Stimulated activated CD8-positive, alpha-beta memory T cell treated with anti-CD3 and anti-CD28 coated beads, Interleukin-15, amount 100 ng/mL, for 1 hour (primary cell): Measurements from ENCODE around the gene ARL6IP4.

Experiments used
- DNase-seq: peaks from one replicate; pipeline ENCODE4 v3.0.0-alpha.2; 2020; ENCODE audit warnings: low read depth

The ARL6IP4 gene

DNA sequence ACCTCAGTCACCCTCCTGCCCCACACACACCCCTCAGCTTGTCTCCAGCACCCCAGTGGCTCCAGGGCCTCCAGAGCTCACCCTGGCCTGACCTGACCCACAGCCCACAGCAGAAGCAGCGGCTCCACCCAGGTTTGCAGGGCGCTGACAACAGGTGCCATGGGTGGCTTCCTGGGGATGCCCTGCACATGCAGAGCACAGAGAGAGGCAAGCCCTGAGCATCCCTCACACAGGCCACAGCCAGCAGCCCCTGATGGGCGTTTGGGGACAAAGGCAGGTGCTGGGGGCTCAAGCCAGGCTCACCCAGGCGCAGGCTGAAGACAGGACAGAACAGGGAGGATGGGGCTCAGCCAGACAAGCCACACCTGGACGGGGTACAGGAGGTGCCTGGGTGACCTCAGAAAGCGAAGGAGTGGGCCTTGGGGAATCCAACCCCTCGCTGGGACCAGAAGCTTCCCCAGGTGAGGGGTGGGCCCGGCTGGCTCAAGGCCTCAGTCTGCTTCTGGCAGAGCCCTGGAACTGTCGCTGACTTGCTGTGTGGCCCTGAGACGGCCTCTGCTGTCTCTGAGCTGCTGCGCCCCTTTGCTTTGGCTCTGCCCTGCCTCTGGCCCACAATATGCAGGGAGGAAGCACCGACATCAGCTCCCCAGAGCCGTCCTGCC lies 10.6 kb downstream of the ARL6IP4 start:
- no peak for DNase-seq

DNA sequence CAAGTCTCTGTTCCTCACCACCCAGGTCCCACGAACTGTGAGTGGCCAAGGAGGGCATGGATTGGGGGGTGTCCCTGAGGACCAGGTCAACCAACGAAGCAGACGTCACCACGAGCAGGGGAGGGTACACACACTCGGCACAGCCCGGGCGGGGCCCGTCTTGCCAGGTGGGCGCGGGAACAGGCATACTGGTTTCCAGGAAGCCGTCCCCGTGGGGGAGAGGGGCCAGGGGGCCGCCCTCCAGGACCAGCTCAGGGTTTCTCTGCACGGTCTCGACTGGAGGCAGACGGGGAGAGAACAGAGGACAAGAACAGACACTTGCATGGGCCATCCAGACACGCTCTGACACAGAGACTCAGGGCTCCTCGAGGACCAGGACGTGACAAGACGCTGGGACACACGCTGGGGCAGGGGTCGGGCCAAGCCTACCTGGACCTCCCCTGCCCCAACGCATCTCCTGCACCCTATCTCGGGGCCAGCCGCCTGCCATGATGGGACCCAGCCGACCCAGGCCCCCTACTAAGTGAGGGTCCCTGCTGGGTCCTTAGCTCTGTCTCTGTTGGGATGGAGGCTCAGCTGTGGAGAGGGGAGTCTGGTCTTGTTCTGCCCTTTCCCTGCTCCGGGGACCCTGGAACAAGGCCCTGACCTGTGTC lies 11.3 kb downstream of the ARL6IP4 start:
- DNase-seq: no peak

GRCh38 chr12:122992386-122992785 lies 11.9 kb downstream of the ARL6IP4 start:
- DNase-seq: no peak

DNA sequence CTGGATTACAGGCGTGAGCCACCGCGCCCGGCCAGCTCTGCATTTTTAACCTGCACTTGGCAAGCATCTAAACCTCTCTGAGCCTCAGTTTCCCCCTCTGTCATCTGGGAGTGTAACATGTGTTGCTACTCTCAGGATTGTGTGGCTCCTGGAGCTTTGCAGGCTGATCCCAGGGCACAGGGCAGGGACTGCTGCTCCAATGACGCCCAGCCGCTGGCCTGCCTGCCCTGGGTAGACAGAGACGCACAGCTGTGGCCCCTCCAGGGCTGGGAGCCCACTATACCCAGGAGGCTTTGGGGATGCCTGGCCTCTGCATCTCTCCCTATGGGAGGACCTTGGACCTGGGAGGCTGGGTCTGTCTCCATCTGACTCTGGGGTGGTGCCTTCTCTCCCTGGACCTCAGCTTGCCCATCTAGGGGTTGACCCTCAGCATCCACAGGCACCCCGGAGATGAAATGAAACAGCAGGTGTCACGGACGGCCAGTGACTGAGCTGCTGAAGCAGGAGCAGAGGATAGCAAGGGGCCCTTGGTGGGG lies 13.7 kb downstream of the ARL6IP4 start:
- no peak for DNase-seq

- no peak for DNase-seq
Measured at GRCh38 chr12:122994781-122995502, 14.5 kb downstream of the ARL6IP4 start.

DNA sequence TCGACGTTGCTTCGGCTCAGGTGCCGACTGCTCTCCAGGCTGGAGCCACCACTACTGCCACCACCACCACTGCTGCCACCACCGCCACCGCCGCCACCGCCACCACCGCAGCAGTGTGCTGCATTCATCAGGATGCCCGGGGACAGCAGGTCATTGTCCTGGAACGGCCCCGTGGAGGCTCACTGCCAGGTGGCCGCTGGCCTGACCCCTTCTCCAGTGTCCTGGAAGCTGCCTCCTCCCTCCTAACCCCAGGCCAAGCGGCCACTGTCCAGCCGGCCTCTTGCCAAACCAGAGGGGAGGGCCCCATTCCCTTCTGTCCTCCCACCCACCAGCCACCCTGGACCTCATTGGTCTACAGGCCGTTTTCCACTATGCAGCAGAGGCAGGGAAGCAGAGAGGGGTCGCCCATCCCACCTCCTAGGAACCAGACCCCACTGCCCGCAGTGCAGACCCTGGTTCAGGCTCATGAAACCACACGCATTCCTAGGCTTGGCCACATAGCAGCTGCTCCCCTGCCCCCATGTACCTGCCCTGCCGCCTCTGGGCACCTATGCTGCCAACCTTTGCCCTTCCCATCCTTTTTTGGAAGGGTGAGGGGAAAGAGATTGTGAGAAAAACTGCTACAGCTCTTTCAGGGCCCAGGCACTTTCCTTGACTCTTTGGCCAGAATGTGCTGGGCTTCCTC lies 15.2 kb downstream of the ARL6IP4 start:
- no peak for DNase-seq

- no peak for DNase-seq
Measured at GRCh38 chr12:122996188-122996601, 15.7 kb downstream of the ARL6IP4 start.

GRCh38 chr12:122996621-122997342 lies 16.3 kb downstream of the ARL6IP4 start:
- no peak for DNase-seq

DNA sequence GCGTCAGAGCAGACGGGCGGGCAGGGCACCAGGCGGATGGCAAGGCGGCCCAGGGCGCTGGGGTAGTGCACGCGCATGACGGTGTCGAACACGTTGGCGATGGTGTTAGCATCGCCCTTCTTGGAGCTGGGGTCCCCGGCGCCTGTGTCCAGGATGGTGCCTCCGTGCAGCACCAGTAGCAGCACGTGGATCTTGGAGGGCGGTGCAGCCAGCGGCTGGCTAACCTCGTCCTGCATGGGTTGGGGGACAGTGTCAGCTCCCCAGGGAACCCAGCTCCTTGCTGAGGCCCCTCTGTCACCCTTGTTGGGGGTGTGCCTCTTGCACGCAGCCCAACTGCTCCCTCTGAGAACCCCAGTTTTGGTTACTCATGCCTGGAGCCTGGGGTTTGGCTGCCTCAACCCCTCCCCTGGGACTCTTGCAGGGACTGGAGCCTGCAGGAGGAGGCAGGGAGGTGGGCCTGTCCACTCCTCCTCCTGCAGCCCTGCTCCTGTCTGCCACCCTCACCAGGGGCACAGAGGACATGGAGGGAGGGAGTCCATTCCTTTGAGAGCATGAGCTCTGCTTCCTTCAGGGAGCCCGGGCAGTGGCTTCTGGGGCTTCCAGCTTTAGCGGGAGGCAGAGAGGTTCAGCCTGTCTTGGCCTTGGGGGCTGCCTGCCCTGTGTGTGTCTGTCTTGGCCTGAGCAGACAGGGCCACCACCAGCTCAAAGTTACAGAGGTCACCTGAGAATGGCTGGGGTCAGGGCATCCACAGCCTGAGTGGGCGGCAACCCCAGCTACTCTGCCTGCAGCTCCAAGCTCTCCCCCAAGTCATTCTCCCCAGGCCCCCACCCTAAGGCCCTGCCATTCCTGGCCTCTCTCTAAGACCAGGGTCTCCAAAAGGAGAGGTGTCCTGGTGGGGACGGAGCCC lies 17.1 kb downstream of the ARL6IP4 start:
- no peak for DNase-seq

DNA sequence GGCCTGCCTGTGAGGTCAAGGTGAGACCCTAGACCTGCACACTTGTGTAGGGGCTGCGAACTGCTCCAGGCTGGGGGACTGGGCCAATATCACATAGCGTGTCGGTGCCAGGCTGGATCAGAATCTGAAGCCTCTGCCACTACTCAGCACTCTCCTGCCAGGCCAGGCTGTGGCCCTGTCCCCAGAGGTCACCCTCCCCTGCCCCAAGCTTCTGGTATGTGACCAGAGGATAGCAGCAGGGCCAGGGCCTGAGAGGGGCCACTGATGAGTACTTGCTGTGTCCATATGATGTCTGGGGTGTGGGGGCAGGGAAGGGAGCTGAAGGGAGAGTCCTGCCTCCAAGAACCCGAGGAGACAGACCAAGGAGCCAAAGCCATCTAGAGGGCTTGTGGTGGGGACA lies 17.8 kb downstream of the ARL6IP4 start:
- no peak for DNase-seq

GRCh38 chr12:122999196-122999946 lies 18.9 kb downstream of the ARL6IP4 start:
- DNase-seq: no peak

- DNase-seq: no peak
Measured at GRCh38 chr12:122999986-123000420, 19.5 kb downstream of the ARL6IP4 start.

- DNase-seq: no peak
Measured at GRCh38 chr12:123000578-123000977, 20.1 kb downstream of the ARL6IP4 start.

DNA sequence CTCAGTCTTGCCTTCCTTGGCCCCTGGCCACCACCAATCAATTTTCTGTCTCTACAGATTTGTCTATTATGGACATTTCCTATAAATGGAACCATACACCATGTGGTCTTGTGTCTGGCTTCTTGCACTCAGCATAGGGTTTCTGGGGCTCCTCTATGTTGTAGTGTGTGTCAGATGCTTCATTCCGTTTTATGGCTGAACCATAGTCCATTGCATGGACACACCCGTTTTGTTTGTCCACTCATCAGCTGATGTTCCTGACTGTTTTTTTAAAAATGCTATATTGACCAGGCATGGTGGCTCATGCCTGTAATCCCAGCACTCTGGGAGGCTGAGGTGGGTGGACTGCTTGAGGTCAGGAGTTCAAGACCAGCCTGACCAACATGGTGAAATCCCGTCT lies 21.0 kb downstream of the ARL6IP4 start:
- DNase-seq: no peak

- no peak for DNase-seq
Measured at GRCh38 chr12:123003257-123003656, 22.8 kb downstream of the ARL6IP4 start.

GRCh38 chr12:123004287-123004686 lies 23.8 kb downstream of the ARL6IP4 start:
- DNase-seq: no peak

DNA sequence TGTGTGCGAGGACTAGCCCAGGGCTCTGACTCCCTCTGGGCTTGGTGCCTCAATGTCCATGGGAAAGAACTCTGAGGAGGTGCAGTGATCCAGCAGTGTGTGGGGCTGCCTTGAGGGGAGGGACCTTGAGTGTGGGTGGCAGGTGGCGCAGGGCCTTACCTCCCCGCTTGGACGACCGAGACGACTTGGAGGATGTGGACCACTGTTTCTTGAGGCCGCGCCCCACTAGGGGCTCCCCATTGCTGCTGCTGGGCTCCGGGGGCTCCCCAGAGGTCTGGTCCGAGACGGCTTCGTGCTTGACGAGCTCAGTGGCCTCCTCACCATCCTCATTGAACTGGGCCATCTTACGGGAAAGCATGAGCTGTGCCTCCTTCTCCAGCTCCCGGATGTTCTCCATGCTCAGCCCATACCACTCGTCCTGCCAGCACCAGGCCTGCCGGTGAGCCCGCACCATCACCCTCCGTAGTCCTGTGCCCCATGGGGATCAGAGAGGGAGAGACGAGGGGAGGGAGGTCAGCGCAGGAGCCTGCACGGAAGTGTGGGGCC lies 24.7 kb downstream of the ARL6IP4 start:
- no peak for DNase-seq

DNA sequence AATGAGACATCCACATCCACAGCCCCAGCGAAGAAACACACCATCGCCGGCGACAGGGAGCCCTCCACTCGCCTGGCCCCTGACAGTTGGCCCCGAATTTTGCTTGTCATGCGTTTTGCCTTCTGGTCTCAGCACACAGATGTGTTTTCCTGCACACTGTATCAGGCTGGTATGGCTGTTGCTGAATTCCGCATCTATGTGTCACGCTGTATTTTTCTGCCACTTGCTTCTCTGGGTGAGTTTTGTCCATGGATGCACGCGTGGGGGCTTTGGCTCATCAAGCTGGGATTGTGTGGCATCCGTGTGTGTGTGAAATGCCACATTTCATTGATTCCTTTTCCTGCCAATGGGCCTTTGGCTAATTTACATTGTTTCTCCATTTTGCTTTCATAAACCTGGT lies 26.5 kb downstream of the ARL6IP4 start:
- DNase-seq: no peak

DNA sequence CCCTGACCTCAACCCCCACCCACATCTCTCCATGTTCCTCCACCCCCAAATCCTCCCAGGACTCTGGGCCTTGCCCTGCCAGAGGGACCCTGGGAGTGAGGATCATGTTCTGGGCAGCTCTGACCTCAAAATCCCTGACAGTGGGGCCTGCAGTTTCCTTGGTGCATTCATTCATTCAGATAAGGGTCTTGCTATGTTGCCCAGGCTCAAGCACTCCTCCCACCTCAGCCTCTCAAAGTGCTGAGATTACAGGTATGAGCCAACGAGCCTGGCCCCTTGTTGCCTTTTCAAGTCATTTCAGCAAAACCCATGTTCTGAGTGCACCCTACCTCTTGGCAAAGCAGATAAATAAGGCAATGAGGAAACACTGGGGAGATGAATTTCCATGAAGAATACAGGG lies 29.6 kb downstream of the ARL6IP4 start:
- no peak for DNase-seq

DNA sequence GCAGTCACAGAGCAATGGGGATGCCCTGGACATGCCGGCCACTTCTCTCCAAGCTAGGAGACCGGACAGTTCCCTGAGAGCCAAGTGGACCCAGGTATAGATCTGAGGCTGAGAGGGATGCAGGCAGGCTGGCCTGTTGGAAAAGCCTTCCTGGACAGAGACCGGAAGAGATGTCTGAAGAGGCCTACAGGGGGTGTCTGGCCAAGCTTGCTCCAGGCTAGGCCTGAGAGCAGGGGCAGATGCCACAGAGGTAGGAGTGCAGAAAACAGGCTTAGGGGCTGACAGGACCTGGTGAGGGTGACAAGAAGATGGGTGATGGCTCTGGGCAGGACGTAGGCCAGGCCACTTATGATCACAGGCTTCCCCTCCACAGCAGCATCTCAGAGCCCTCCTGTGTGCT lies 30.2 kb downstream of the ARL6IP4 start:
- DNase-seq: no peak
